HG03280 (cell line): ENCODE results near the gene MEAK7.
"Not testable (repeated sequence)": the region's sequence is repeated elsewhere in the genome, so short reads cannot be mapped to it uniquely, and the experiment has no call there.

ENCODE experiments used
- ATAC-seq: cut with Tn5 transposase; IDR thresholded peaks from one replicate; pipeline ENCODE4 v1.9.1; 2021; ENCODE audit warnings: mild to moderate bottlenecking, moderate library complexity; ENCODE audit not compliant: unreplicated experiment

MEAK7 gene

GRCh38 chr16:84534815-84535214 lies 30.4 kb upstream of the MEAK7 start:
- ATAC-seq = no peak

GRCh38 chr16:84532855-84533486 lies 28.5 kb upstream of the MEAK7 start:
- ATAC-seq = no peak

GRCh38 chr16:84532291-84532724 lies 27.8 kb upstream of the MEAK7 start:
- ATAC-seq = no peak

- no peak for ATAC-seq
Observed at GRCh38 chr16:84531671-84532111, 27.2 kb upstream of the MEAK7 start.

GRCh38 chr16:84530590-84530989 lies 26.1 kb upstream of the MEAK7 start:
- ATAC-seq = no peak

- ATAC-seq = no peak
Observed at GRCh38 chr16:84529607-84530006, 25.1 kb upstream of the MEAK7 start.

- no peak for ATAC-seq
Observed at GRCh38 chr16:84528322-84528721, 23.9 kb upstream of the MEAK7 start.

- no peak for ATAC-seq
Observed at GRCh38 chr16:84527532-84528269, 23.2 kb upstream of the MEAK7 start.

- ATAC-seq = no peak
Observed at GRCh38 chr16:84526794-84527531, 22.5 kb upstream of the MEAK7 start.

GRCh38 chr16:84524941-84525581 lies 20.6 kb upstream of the MEAK7 start:
- not testable (repeated sequence) for ATAC-seq

GRCh38 chr16:84524346-84524920 lies 20.0 kb upstream of the MEAK7 start:
- ATAC-seq = no peak

- no peak for ATAC-seq
Observed at GRCh38 chr16:84521497-84521770, 17.0 kb upstream of the MEAK7 start.

GRCh38 chr16:84520725-84521496 lies 16.5 kb upstream of the MEAK7 start:
- ATAC-seq = no peak

GRCh38 chr16:84519855-84520254 lies 15.4 kb upstream of the MEAK7 start:
- ATAC-seq = no peak

- no peak for ATAC-seq
Observed at GRCh38 chr16:84518804-84519341, 14.4 kb upstream of the MEAK7 start.

GRCh38 chr16:84518220-84518619 lies 13.8 kb upstream of the MEAK7 start:
- ATAC-seq = not testable (repeated sequence)

GRCh38 chr16:84517366-84517765 lies 12.9 kb upstream of the MEAK7 start:
- ATAC-seq = no peak

- ATAC-seq = peak; percentile 88
Observed at GRCh38 chr16:84514874-84515835, 10.7 kb upstream of the MEAK7 start.

GRCh38 chr16:84514295-84514873 lies 9.9 kb upstream of the MEAK7 start:
- ATAC-seq = no peak
